Measurements from ENCODE around the gene JAKMIP2.

The JAKMIP2 gene

DNA sequence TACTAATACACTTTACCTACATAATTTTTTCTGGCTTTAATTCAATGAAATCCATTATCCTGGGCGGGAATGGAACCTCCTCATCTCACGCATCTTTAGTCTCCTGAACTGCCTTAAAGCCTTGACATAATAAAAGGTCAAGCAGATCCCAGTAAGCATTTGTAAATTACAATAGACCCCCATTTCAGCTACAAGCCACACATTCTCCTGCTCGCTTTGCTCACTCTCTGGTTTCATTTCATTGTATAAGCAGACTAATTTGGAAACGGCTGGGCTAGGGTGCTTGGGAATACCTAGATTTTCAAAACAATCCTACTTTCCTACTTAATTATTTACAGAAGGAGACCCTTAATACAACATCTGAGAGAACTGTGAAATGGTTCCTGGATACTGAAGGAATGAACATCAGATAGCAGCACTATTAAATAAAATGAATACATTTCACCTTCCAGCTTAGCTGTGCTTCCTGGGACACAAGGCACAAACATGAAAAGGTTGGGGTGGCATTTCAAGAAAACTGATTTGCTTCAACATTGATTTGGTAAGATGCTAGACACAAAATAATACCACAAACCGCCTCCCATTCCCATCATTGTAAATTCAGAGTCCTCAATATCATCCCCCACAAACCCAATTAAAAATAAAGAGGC lies 1.5 kb downstream of the JAKMIP2 start:
- Histone ChIP-seq H3K27ac (ENCODE audit: extremely low read depth, low read depth, low read length) (0 out of 2 replicates have a peak overlapping the region, but pooled peaks have one; percentile 30), H3K36me3 (ENCODE audit: control insufficient read depth in 2 of 2, insufficient read depth in 1 of 2, low read length in 2 of 2) (no peaks in the 10 kb centered on the region), H3K4me3 (ENCODE audit: low read depth, low read length) (no peak overlapping the region; the same call in 1 of the 2 replicates), H3K4me1 (ENCODE audit: control insufficient read depth, insufficient read depth, low read length) (peaks cover 30% of the 10 kb centered on the region), H3K9me3 (ENCODE audit: control insufficient read depth, insufficient read depth, low read depth, low read length) (no peaks in the 10 kb centered on the region)
- POLR2A ChIA-PET, result interaction anchor here (1.1 kb wide), 1 partner anchor 37 kb away, joined by 3 read pairs; no protein-coding TSS in a partner anchor
- TF ChIP-seq ZBTB7A (tag by site-specific recombination; IDR thresholded peaks at IDR 0.05; ENCODE audit: low read depth) (no peak), ZBTB20 (tag by site-specific recombination; IDR thresholded peaks at IDR 0.05) (peak; percentile 57)
- CTCF ChIA-PET, result interaction anchor here (0.5 to 0.8 kb wide), 3 partner anchors 153 to 1948 kb away, joined by 3 to 7 read pairs (median 3); no protein-coding TSS in a partner anchor

DNA sequence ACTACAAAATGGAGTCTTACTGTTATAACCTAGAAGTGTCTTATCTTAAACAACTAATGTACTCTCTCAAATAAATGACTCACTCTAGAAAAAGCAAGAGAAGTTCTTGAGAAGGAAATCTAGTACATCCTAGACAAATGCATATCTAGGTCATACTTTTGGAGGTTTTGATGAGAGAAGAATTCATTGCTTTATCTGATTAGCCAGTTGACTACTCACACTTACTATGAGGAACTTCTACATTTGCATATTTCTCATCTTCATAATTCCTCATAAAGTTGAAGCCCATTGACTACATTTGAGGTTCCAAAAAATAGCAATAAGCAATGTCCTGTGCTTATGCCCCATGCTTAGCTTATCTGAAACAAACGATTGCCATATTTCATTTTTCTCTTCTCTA lies 2.8 kb downstream of the JAKMIP2 start:
- Histone ChIP-seq H3K9me3 (ENCODE audit: control insufficient read depth, insufficient read depth, low read depth, low read length) (no peaks in the 10 kb centered on the region), H3K4me1 (ENCODE audit: control insufficient read depth, insufficient read depth, low read length) (peaks cover 30% of the 10 kb centered on the region), H3K27ac (ENCODE audit: extremely low read depth, low read depth, low read length) (no peak overlapping the region), H3K4me3 (ENCODE audit: low read depth, low read length) (no peak overlapping the region), H3K36me3 (ENCODE audit: control insufficient read depth in 2 of 2, insufficient read depth in 1 of 2, low read length in 2 of 2) (no peaks in the 10 kb centered on the region)
- TF ChIP-seq MEIS1 (CRISPR knock-in tag; IDR thresholded peaks at IDR 0.05; ENCODE audit: borderline replicate concordance), result no peak
- TF ChIP-seq, protein P1, sequence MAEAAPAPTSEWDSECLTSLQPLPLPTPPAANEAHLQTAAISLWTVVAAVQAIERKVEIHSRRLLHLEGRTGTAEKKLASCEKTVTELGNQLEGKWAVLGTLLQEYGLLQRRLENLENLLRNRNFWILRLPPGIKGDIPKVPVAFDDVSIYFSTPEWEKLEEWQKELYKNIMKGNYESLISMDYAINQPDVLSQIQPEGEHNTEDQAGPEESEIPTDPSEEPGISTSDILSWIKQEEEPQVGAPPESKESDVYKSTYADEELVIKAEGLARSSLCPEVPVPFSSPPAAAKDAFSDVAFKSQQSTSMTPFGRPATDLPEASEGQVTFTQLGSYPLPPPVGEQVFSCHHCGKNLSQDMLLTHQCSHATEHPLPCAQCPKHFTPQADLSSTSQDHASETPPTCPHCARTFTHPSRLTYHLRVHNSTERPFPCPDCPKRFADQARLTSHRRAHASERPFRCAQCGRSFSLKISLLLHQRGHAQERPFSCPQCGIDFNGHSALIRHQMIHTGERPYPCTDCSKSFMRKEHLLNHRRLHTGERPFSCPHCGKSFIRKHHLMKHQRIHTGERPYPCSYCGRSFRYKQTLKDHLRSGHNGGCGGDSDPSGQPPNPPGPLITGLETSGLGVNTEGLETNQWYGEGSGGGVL (tag by site-specific recombination; IDR thresholded peaks at IDR 0.05), result 0 out of 2 replicates have a peak, but pooled peaks have one; percentile 11
- CTCF ChIA-PET, result interaction anchor here (0.9 kb wide), 1 partner anchor 294 kb away, joined by 3 read pairs; no protein-coding TSS in a partner anchor
- POLR2A ChIA-PET, result no interaction called here

DNA sequence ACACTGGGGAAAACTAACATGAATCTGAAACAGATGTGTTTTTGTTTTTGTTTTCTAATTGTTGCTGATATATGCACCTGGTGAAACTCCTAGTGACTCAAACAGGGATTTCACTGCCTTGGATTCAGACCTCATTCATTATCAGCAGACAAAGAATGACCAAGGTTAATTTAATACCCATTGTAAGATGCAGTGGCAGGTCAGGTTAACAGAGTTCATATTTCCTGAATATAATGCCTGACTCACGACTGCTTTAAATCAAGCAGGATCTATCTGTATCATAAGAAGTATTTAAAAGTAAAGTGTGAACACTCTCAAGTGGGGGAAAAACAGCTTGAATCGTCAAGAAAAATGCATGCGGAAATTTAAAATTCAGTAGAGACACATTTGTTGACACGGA lies 5.5 kb downstream of the JAKMIP2 start:
- H3K4me3 ChIP-seq (ENCODE audit: low read depth, low read length), result no peak overlapping the region
- H3K4me1 ChIP-seq (ENCODE audit: control insufficient read depth, insufficient read depth, low read length), result peaks cover 25% of the 10 kb centered on the region
- H3K27ac ChIP-seq (ENCODE audit: extremely low read depth, low read depth, low read length), result no peak overlapping the region
- no peaks in the 10 kb centered on the region for H3K36me3 ChIP-seq (ENCODE audit: control insufficient read depth in 2 of 2, insufficient read depth in 1 of 2, low read length in 2 of 2)
- ChIA-PET CTCF (interaction anchor here (0.6 kb wide), 1 partner anchor 149 kb away, joined by 3 read pairs; no protein-coding TSS in a partner anchor), POLR2A (no interaction called here)
- H3K9me3 ChIP-seq (ENCODE audit: control insufficient read depth, insufficient read depth, low read depth, low read length), result no peaks in the 10 kb centered on the region
- TF ChIP-seq ZNF600 (tag by site-specific recombination; IDR thresholded peaks at IDR 0.05) (no peak), SP2 (tag by site-specific recombination; IDR thresholded peaks at IDR 0.05) (no peak), SALL2 (tag by site-specific recombination; IDR thresholded peaks at IDR 0.05; ENCODE audit: borderline replicate concordance) (no peak), ZXDB (tag by site-specific recombination; IDR thresholded peaks at IDR 0.05) (no peak), ZFP37 (tag by site-specific recombination; IDR thresholded peaks at IDR 0.05) (no peak), ZNF549 (tag by site-specific recombination; IDR thresholded peaks at IDR 0.05) (no peak), ZNF48 (tag by site-specific recombination; IDR thresholded peaks at IDR 0.05) (no peak), ZNF37A (tag by site-specific recombination; IDR thresholded peaks at IDR 0.05) (no peak), ZNF626 (tag by site-specific recombination; IDR thresholded peaks at IDR 0.05) (no peak), ZNF155 (tag by site-specific recombination; IDR thresholded peaks at IDR 0.05) (no peak), ZNF416 (tag by site-specific recombination; IDR thresholded peaks at IDR 0.05) (no peak), FEZF1 (tag by site-specific recombination; IDR thresholded peaks at IDR 0.05) (no peak)
- TF ChIP-seq, protein P2, sequence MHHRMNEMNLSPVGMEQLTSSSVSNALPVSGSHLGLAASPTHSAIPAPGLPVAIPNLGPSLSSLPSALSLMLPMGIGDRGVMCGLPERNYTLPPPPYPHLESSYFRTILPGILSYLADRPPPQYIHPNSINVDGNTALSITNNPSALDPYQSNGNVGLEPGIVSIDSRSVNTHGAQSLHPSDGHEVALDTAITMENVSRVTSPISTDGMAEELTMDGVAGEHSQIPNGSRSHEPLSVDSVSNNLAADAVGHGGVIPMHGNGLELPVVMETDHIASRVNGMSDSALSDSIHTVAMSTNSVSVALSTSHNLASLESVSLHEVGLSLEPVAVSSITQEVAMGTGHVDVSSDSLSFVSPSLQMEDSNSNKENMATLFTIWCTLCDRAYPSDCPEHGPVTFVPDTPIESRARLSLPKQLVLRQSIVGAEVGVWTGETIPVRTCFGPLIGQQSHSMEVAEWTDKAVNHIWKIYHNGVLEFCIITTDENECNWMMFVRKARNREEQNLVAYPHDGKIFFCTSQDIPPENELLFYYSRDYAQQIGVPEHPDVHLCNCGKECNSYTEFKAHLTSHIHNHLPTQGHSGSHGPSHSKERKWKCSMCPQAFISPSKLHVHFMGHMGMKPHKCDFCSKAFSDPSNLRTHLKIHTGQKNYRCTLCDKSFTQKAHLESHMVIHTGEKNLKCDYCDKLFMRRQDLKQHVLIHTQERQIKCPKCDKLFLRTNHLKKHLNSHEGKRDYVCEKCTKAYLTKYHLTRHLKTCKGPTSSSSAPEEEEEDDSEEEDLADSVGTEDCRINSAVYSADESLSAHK (tag by site-specific recombination; IDR thresholded peaks at IDR 0.05), result no peak
- TF ChIP-seq, protein P3, sequence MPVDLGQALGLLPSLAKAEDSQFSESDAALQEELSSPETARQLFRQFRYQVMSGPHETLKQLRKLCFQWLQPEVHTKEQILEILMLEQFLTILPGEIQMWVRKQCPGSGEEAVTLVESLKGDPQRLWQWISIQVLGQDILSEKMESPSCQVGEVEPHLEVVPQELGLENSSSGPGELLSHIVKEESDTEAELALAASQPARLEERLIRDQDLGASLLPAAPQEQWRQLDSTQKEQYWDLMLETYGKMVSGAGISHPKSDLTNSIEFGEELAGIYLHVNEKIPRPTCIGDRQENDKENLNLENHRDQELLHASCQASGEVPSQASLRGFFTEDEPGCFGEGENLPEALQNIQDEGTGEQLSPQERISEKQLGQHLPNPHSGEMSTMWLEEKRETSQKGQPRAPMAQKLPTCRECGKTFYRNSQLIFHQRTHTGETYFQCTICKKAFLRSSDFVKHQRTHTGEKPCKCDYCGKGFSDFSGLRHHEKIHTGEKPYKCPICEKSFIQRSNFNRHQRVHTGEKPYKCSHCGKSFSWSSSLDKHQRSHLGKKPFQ (tag by site-specific recombination; IDR thresholded peaks at IDR 0.05), result no peak
- TF ChIP-seq, protein P4, sequence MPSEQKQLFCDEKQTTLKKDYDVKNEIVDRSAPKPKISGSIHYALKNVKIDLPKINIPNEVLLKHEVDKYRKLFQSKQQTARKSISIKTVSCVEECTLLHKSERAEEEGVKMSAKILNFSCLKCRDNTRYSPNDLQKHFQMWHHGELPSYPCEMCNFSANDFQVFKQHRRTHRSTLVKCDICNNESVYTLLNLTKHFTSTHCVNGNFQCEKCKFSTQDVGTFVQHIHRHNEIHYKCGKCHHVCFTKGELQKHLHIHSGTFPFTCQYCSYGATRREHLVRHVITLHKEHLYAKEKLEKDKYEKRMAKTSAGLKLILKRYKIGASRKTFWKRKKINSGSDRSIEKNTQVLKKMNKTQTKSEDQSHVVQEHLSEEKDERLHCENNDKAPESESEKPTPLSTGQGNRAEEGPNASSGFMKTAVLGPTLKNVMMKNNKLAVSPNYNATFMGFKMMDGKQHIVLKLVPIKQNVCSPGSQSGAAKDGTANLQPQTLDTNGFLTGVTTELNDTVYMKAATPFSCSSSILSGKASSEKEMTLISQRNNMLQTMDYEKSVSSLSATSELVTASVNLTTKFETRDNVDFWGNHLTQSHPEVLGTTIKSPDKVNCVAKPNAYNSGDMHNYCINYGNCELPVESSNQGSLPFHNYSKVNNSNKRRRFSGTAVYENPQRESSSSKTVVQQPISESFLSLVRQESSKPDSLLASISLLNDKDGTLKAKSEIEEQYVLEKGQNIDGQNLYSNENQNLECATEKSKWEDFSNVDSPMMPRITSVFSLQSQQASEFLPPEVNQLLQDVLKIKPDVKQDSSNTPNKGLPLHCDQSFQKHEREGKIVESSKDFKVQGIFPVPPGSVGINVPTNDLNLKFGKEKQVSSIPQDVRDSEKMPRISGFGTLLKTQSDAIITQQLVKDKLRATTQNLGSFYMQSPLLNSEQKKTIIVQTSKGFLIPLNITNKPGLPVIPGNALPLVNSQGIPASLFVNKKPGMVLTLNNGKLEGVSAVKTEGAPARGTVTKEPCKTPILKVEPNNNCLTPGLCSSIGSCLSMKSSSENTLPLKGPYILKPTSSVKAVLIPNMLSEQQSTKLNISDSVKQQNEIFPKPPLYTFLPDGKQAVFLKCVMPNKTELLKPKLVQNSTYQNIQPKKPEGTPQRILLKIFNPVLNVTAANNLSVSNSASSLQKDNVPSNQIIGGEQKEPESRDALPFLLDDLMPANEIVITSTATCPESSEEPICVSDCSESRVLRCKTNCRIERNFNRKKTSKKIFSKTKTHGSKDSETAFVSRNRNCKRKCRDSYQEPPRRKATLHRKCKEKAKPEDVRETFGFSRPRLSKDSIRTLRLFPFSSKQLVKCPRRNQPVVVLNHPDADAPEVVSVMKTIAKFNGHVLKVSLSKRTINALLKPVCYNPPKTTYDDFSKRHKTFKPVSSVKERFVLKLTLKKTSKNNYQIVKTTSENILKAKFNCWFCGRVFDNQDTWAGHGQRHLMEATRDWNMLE (tag by site-specific recombination; conservative IDR thresholded peaks at IDR 0.05; ENCODE audit: low read depth), result no peak
